ENCODE data around the gene ENTPD1. TPM values are rescaled to one million over a fixed set of nuclear protein-coding genes. Genes with fewer than 3 reads are reported as not detected.
A peak's percentile ranks its signal among the peaks of the same experiment; 100 is the strongest.

ENTPD1 gene
- polyA plus RNA-seq, 3 donors = 62.2 to 71.1 (median 70.4) TPM

DNA sequence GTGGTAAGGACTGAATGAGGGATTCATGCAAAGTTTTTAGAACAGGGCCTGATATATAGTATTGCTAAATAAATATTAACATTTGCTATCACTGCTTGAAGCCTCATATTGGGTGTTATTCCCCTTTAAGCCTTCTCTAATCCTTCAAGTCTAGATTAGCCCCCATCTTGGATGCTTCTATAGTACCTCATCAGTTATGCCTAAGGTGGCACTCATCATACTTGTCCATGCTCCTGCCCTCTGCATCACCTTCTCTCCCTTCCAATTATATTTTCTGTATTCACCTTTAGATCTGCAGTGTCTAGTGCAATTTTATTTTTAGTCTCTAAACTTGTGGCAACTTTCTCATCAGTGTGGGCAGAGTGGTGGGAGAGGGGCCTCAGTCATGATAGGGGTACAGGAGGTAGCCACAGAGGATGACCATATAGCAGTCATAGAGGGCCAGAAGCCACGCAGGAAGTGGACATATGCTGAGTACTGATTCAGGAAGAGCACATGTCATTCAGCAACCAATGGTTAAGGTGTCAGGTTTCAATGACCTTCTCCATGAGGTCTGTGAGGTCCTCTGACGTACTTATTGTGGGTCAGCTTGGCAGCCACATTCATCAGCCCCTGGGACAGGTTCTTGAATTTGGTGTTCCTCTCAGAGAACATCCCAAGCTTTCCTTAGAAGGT lies 2.5 kb downstream of the ENTPD1 start:
- peak overlapping the region in 1 of 3 experiments; percentile 77 for H3K4me3 ChIP-seq (replicated peaks in 1 of 3; ENCODE audit: low read depth in 2 of 3, low read length in 3 of 3)
- H3K4me1 ChIP-seq (ENCODE audit: control insufficient read depth in 1 of 2, insufficient read depth in 2 of 2, low read length in 2 of 2) = peaks cover 71 to 73% of the 10 kb centered on the region in 2 donors

More for the DNA sequence above, 2.5 kb downstream of the ENTPD1 start:
- Histone ChIP-seq H2AFZ (ENCODE audit: insufficient read depth, low read depth, low read length, poor library complexity, severe bottlenecking) (no peak overlapping the region), H3K9me3 (replicated peaks in 1 of 2; ENCODE audit: control insufficient read depth in 1 of 2, insufficient read depth in 1 of 2, low read length in 2 of 2) (no peaks in the 10 kb centered on the region), H3K9ac (ENCODE audit: insufficient read depth, low read length, poor library complexity, severe bottlenecking) (peak overlapping the region; percentile 41), H3K4me2 (replicated peaks; ENCODE audit: extremely low read depth, low read length, poor library complexity, severe bottlenecking) (peak overlapping the region; percentile 39), H3K36me3 (replicated peaks in 1 of 2; ENCODE audit: control insufficient read depth in 1 of 2, insufficient read depth in 2 of 2, low read length in 2 of 2) (peaks cover 0 to under 1% of the 10 kb centered on the region in 2 donors), H3K27ac (ENCODE audit: low read depth in 1 of 2, low read length in 2 of 2) (peak overlapping the region; percentile 89 to 98), H3K79me2 (ENCODE audit: insufficient read depth, low read length) (peaks cover 60% of the 10 kb centered on the region), H4K20me1 (ENCODE audit: insufficient read depth, low read length) (no peaks in the 10 kb centered on the region), H3K27me3 (ENCODE audit: control insufficient read depth in 2 of 2, insufficient read depth in 2 of 2, low read length in 2 of 2) (no peaks in the 10 kb centered on the region)
- TF ChIP-seq CTCF (IDR thresholded peaks at IDR 0.05) = no peak
- Mint-ChIP-seq H3K4me3 (peak overlapping the region in 1 of 2 donors; percentile 53), H3K9me3 (peaks cover 0 to under 1% (median 0%) of the 10 kb centered on the region in 7 donors), H3K27me3 (ENCODE audit: low read depth in 3 of 3) (peaks cover 0 to 2% (median 2%) of the 10 kb centered on the region in 3 donors), H3K4me1 (peaks cover 73% of the 10 kb centered on the region), H3K36me3 (peaks cover 12 to 15% of the 10 kb centered on the region in 2 donors), H3K27ac (peak overlapping the region; percentile 98 to 100 (median 99))
- intact Hi-C loops (cut with micrococcal nuclease) = loop anchor here (5.0 to 10.0 kb wide), 3 partner anchors 34 to 76 kb away; no protein-coding TSS in a partner anchor
- WGBS (ENCODE audit: insufficient coverage) = 48% methylated on average over 2 of the region's 2 CpGs
- DNase-seq = peak; percentile 50 to 69 (median 60)

Data from CD14-positive monocyte (primary cell).